Osteoblast (primary cell): Measurements from ENCODE around the gene SANBR. TPM values are rescaled to one million over a fixed set of nuclear protein-coding genes. Genes with fewer than 3 reads are reported as not detected.

Source experiments
- DNase-seq: peaks from one replicate; pipeline ENCODE4 v3.0.0; 2011; ENCODE audit warnings: low spot score, mixed read lengths; ENCODE audit not compliant: insufficient read length; ENCODE audit errors: missing footprints
- H2AFZ ChIP-seq: 2 replicates; pipeline ENCODE4 v1.6.0; 2011; ENCODE audit warnings: mild to moderate bottlenecking, low read length
- H3K27ac ChIP-seq: 2 replicates; pipeline ENCODE4 v1.5.1; 2011; ENCODE audit warnings: mild to moderate bottlenecking, low read depth, low read length, moderate library complexity
- H3K27me3 ChIP-seq: 2 replicates; pipeline ENCODE4 v1.6.0; 2012; ENCODE audit warnings: mild to moderate bottlenecking, control low read depth, inconsistent platforms, low read length, moderate library complexity; ENCODE audit not compliant: insufficient read depth
- H3K36me3 ChIP-seq: 2 replicates; pipeline ENCODE4 v1.5.1; 2011; ENCODE audit warnings: mild to moderate bottlenecking, low read length, control low read depth, moderate library complexity; ENCODE audit not compliant: insufficient read depth
- H3K4me1 ChIP-seq: 2 replicates; pipeline ENCODE4 v1.5.1; 2011; ENCODE audit warnings: mild to moderate bottlenecking, low read length, control low read depth, moderate library complexity; ENCODE audit not compliant: insufficient read depth
- H3K4me2 ChIP-seq: 2 replicates; pipeline ENCODE4 v1.6.0; 2011; ENCODE audit warnings: mild to moderate bottlenecking, low read length; ENCODE audit not compliant: insufficient read depth
- H3K4me3 ChIP-seq: fragments of 200-600 bp; sonication (generic); 3 replicates; pipeline ENCODE4 v1.5.1; 2012; ENCODE audit warnings: mild to moderate bottlenecking, low read length, inconsistent platforms; ENCODE audit not compliant: insufficient read depth
- H3K79me2 ChIP-seq: 2 replicates; pipeline ENCODE4 v1.6.0; 2012; ENCODE audit warnings: mild to moderate bottlenecking, low read length, control low read depth, inconsistent platforms; ENCODE audit not compliant: insufficient read depth
- H3K9me3 ChIP-seq: 2 replicates; pipeline ENCODE4 v1.5.1; 2011; ENCODE audit warnings: low read depth, low read length, control low read depth
- H4K20me1 ChIP-seq: 2 replicates; pipeline ENCODE4 v1.6.0; 2012; ENCODE audit warnings: mild to moderate bottlenecking, low read length, control low read depth; ENCODE audit not compliant: insufficient read depth
- total RNA-seq: library from RNA; depleted of rRNA; stranded (reverse); fragments of >200 nt; gene quantifications from 2 replicates; pipeline ENCODE4 v1.2.3, GENCODE V29; 2012
- TF ChIP-seq, protein P1 (sequence below): IDR thresholded peaks from 2 replicates; pipeline ENCODE4 v1.5.1; 2011; ENCODE audit warnings: mild to moderate bottlenecking, low read depth, low read length, moderate library complexity; ENCODE audit errors: extremely low read depth

SANBR gene
- total RNA-seq, 1 donor: 17.0 TPM

GRCh38 chr2:61042807-61043206 is 22.9 kb upstream of the SANBR start:
- no peak for DNase-seq
- Histone ChIP-seq H3K79me2 (peaks cover 3% of the 10 kb centered on the region), H2AFZ (no peak overlapping the region)

GRCh38 chr2:61044636-61045035 is 21.0 kb upstream of the SANBR start:
- no peaks in the 10 kb centered on the region for H3K4me1 ChIP-seq
- H4K20me1 ChIP-seq: peaks cover 6% of the 10 kb centered on the region
- H3K27ac ChIP-seq: no peak overlapping the region
- H3K27me3 ChIP-seq: no peaks in the 10 kb centered on the region
- H2AFZ ChIP-seq: no peak overlapping the region
- no peak overlapping the region for H3K4me2 ChIP-seq
- peaks cover 27% of the 10 kb centered on the region for H3K36me3 ChIP-seq
- TF ChIP-seq, protein P1, sequence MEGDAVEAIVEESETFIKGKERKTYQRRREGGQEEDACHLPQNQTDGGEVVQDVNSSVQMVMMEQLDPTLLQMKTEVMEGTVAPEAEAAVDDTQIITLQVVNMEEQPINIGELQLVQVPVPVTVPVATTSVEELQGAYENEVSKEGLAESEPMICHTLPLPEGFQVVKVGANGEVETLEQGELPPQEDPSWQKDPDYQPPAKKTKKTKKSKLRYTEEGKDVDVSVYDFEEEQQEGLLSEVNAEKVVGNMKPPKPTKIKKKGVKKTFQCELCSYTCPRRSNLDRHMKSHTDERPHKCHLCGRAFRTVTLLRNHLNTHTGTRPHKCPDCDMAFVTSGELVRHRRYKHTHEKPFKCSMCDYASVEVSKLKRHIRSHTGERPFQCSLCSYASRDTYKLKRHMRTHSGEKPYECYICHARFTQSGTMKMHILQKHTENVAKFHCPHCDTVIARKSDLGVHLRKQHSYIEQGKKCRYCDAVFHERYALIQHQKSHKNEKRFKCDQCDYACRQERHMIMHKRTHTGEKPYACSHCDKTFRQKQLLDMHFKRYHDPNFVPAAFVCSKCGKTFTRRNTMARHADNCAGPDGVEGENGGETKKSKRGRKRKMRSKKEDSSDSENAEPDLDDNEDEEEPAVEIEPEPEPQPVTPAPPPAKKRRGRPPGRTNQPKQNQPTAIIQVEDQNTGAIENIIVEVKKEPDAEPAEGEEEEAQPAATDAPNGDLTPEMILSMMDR: no peak
- no peak overlapping the region for H3K4me3 ChIP-seq
- no peaks in the 10 kb centered on the region for H3K9me3 ChIP-seq
- no peak for DNase-seq
- peaks cover 3% of the 10 kb centered on the region for H3K79me2 ChIP-seq

More at GRCh38 chr2:61042807-61043206, 22.9 kb upstream of the SANBR start:
- Histone ChIP-seq H3K4me1 (no peaks in the 10 kb centered on the region), H3K4me2 (no peak overlapping the region), H3K27me3 (no peaks in the 10 kb centered on the region), H3K27ac (no peak overlapping the region), H3K36me3 (peaks cover 11% of the 10 kb centered on the region), H3K4me3 (no peak overlapping the region), H4K20me1 (peaks cover 6% of the 10 kb centered on the region), H3K9me3 (no peaks in the 10 kb centered on the region)
- TF ChIP-seq, protein P1: no peak

DNA sequence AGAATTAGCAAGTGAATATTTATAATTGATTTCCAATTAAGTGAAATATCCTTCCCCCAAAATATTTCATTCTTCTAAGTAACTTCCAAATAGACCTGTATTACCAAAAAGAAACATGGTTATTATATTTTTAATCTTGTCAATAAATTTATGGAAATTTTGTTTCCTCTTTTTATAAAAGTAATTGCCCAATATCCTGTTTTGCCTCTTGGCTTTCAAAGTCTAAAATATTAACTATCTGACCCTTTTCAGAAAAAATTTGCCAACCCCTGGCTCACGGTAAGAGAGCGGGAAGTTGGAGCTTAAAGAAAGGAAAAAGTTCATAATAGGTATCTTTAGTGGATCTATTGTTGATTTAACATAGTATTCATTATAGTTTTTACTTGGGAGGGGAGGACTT is 20.4 kb upstream of the SANBR start:
- no peak overlapping the region for H2AFZ ChIP-seq
- TF ChIP-seq, protein P1: no peak
- peaks cover 3% of the 10 kb centered on the region for H3K79me2 ChIP-seq
- no peak for DNase-seq
- no peaks in the 10 kb centered on the region for H3K9me3 ChIP-seq
- H4K20me1 ChIP-seq: peaks cover 6% of the 10 kb centered on the region
- no peak overlapping the region for H3K4me3 ChIP-seq
- peaks cover 28% of the 10 kb centered on the region for H3K36me3 ChIP-seq
- no peaks in the 10 kb centered on the region for H3K4me1 ChIP-seq
- H3K27ac ChIP-seq: no peak overlapping the region
- no peaks in the 10 kb centered on the region for H3K27me3 ChIP-seq
- no peak overlapping the region for H3K4me2 ChIP-seq

- H3K79me2 ChIP-seq: peaks cover 3% of the 10 kb centered on the region
- peaks cover 6% of the 10 kb centered on the region for H4K20me1 ChIP-seq
- H3K4me3 ChIP-seq: no peak overlapping the region
- H2AFZ ChIP-seq: no peak overlapping the region
- no peaks in the 10 kb centered on the region for H3K4me1 ChIP-seq
- peaks cover 28% of the 10 kb centered on the region for H3K36me3 ChIP-seq
- TF ChIP-seq, protein P1: no peak
- no peak overlapping the region for H3K27ac ChIP-seq
- H3K4me2 ChIP-seq: no peak overlapping the region
- no peak for DNase-seq
- no peaks in the 10 kb centered on the region for H3K9me3 ChIP-seq
- H3K27me3 ChIP-seq: no peaks in the 10 kb centered on the region
Measured at GRCh38 chr2:61045999-61046398, 19.7 kb upstream of the SANBR start.
